Measurements from ENCODE around the gene FN1.

FN1 gene

GRCh38 chr2:215435870-215436704, at the start of gene FN1:
TSS of gene FN1 (minus strand) at chr2:215436068. CDS start at chr2:215435802, 266 bp downstream.
- peak; percentile 99 for DNase-seq (ENCODE audit: low read depth)
- H3K4me3 ChIP-seq (replicated peaks; ENCODE audit: low read depth, low read length): peak within 1 kb of the TSS; percentile 90
- no peak for TF ChIP-seq CTCF (IDR thresholded peaks at IDR 0.05; ENCODE audit: low read length, missing control alignments)

- no peak for DNase-seq (ENCODE audit: low read depth)
- H3K4me3 ChIP-seq (replicated peaks; ENCODE audit: low read depth, low read length): no peak overlapping the region
These were observed 49.2 kb upstream of the FN1 start for GRCh38 chr2:215485032-215485431.

GRCh38 chr2:215484570-215484969, 48.7 kb upstream of the FN1 start:
- no peak for DNase-seq (ENCODE audit: low read depth)
- TF ChIP-seq CTCF (IDR thresholded peaks at IDR 0.05; ENCODE audit: low read length, missing control alignments): no peak
- H3K4me3 ChIP-seq (replicated peaks; ENCODE audit: low read depth, low read length): no peak overlapping the region

More at GRCh38 chr2:215485032-215485431, 49.2 kb upstream of the FN1 start:
- no peak for TF ChIP-seq CTCF (IDR thresholded peaks at IDR 0.05; ENCODE audit: low read length, missing control alignments)

- no peak for TF ChIP-seq CTCF (IDR thresholded peaks at IDR 0.05; ENCODE audit: low read length, missing control alignments)
- DNase-seq (ENCODE audit: low read depth): no peak
- no peak overlapping the region for H3K4me3 ChIP-seq (replicated peaks; ENCODE audit: low read depth, low read length)
These were observed 47.6 kb upstream of the FN1 start for GRCh38 chr2:215483431-215483830.

GRCh38 chr2:215479536-215480240, 43.8 kb upstream of the FN1 start:
- DNase-seq (ENCODE audit: low read depth): no peak
- H3K4me3 ChIP-seq (replicated peaks; ENCODE audit: low read depth, low read length): no peak overlapping the region
- no peak for TF ChIP-seq CTCF (IDR thresholded peaks at IDR 0.05; ENCODE audit: low read length, missing control alignments)

GRCh38 chr2:215479121-215479520, 43.3 kb upstream of the FN1 start:
- DNase-seq (ENCODE audit: low read depth): no peak
- TF ChIP-seq CTCF (IDR thresholded peaks at IDR 0.05; ENCODE audit: low read length, missing control alignments): no peak
- H3K4me3 ChIP-seq (replicated peaks; ENCODE audit: low read depth, low read length): no peak overlapping the region
